Bronchus fibroblast of lung (primary cell): ENCODE data around the gene ERVMER34-1. TPM values are rescaled to one million over a fixed set of nuclear protein-coding genes. Genes with fewer than 3 reads are reported as not detected.

ENCODE experiments used
- total RNA-seq: library from RNA; depleted of rRNA; stranded (reverse); fragments of >200 nt; gene quantifications from 2 replicates; pipeline ENCODE4 v1.2.3, GENCODE V29; 2015

The ERVMER34-1 gene
- total RNA-seq = 0.15 and 0.17 TPM in 2 replicates

GRCh38 chr4:52750819-52751486 is at the start of gene ERVMER34-1:
TSS of gene ERVMER34-1 (minus strand) at chr4:52751425. CDS start at chr4:52745520, 5,905 bp downstream.

Other genes starting within 250 kb of the ERVMER34-1 start
- 5.2 and 5.9 TPM in 2 replicates for gene USP46, start 92.1 kb downstream of the ERVMER34-1 start, total RNA-seq
- 0.17 and 0.59 TPM in 2 replicates for gene RASL11B, start 110.9 kb upstream of the ERVMER34-1 start, total RNA-seq